Right hindlimb (tissue), 1 donor: ENCODE data around the gene CBARP.
A peak's percentile ranks its signal among the peaks of the same experiment; 100 is the strongest.

ENCODE experiments used
- DNase-seq: peaks from one replicate; pipeline ENCODE4 v3.0.0-alpha.2; 2018

Gene CBARP

DNA sequence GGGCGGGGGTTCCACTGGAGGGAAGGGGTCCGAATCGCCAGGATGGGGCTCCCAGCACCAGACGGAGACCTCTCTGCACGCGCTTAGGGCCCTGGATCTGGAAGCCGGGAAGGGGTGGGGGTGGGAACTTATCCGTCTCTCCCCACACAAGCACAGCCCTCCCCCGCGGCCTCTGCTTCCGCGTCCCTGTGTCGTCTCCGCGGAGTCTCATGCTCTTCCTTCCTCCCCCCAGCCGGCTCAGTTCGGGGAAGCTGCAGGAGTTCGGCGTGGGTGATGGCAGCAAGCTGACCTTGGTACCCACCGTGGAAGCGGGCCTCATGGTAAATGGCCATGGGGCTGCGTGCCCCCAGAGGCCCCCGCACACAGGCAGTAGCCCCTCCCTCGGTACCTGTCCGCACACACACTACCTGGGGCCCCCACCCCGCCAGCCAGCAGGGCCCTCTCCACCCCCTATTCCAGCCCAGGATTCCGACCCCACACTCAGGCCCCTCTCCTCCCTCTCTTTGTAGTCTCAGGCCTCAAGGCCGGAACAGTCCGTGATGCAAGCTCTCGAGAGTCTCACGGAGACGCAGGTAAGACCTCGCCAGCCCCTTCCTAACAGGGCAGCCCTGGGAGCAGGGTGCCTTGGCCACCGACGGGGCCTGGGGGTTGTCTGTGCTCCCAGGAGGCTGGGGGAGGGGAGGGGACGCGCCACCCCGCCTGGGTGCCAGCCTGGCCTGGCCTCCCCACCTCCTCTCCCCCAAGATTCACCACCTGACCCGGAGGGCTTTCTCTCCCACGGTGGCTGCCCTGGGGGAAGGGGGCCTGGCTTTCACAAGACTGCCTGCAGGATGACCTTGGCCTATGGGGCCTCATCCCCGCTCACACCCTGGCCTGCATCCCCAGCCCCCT, 13.8 kb upstream of the CBARP start:
- DNase-seq = peak; percentile 77

DNA sequence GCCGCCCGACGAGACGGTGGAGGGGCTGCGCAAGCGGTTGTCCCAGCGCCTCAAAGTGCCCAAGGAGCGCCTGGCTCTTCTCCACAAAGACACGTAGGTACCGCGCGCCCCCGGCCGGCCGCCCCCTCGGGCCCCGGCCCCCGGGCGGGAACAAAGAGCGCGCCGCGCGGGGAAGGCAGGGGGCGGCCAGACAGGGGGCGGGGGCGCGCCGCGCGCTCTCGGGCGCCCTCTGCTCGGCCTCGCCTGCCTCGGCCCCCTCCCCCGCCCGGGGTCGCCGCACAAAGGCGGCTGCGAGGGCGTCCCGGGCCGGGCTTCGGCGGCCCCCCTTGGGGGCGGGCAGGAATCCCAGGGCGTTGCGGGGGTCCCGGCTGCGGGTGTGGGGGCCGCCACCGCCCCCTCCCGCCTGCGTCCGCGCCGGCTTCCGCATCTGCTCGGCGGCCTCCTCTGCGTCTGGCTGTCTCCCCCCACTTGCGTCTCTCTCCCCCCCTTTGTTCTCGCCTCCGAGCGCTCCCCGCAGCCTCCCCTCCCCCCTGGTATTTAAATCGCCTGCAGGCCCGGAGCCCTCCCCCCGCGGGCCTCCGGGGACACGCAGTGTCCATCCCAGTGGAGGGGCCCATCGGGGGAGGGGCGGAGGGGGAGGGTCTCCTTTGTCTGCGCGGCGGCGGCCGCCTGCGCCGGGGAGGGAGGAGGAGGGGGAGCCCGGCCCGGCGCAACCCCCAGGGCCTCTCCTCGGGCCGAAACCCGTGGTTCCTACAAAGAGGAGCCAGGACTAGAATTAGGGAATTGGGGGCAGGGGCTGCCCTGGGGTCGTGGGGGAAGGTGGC, 12.8 kb upstream of the CBARP start:
- peak; percentile 72 for DNase-seq

DNA sequence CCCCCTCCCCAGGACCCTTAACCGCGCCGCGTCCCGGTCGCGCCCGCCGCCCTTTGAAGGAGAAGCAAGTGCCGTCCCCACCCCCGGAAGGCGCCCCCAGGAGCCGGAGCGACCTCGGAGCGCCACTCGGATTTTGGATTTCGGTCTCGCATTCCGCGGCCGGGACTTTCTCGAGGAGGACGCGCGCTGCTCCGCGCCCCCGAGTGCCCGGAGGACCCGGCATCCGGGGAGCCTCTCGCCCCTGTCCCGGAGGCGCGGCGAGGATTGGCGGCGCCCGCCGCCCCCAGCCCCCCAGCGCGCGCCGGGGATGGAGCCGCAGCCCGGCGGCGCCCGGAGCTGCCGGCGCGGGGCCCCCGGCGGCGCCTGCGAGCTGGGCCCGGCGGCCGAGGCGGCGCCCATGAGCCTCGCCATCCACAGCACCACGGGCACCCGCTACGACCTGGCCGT, 12.2 kb upstream of the CBARP start:
- DNase-seq = no peak

DNA sequence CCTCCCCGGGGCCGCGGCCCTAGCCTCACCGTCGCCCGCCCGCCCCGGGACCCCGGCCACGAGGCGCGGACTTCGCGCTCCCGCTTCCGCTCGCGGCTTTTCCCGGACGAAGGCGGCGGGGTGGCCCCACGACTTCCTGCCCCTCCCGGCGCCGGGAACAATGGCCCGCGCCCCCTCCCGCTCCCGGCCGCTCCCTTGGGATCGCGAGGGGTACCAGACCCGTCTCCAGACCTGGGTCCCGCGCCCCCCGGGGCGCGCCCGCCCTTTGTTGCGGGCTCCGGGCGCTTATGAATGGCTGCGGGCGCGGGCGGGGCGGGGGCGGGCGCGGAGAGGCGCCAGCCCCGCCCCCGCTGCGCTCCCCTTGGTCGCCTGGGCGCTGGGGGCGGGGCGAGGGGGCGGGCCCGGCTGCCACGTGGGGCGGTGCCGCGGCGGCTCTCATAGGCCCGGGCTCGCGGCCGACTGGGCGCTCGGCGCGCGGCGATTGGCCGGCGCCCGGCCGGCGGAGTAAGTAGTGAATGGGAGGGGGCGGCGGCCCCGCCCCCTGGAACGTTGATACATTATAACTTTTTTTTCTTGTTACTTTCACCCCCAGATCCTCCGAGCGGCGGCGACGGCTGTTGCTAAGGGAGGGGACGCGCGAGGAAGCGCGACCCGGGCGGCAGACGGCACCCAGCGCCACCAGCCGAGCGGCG, 11.6 kb upstream of the CBARP start:
- peak; percentile 97 for DNase-seq

DNA sequence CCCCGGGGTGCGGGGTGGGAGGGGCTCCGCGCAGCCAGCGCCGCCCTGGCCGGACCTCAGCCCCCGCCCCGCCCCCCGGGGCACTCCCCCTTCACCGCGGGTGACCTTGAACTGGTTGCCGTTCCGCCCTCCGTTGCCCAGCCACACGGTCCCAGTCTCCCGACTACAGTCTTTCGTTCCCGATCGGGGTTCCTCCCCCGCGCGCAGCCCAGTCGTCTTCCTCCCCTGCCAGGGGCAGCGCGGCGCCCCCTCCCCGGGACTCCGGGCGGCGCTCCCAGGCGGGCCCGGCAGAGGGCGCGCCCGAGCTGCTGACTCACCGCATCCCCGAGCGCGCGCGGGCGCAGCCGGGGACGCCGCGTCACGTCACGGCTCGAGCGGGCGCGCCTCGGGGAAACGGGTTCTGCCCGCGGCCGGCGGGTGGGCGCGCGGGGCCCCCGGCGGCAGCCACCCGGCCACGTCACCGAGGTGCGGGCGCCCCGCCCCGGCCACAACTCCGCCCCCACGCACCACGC, 11.0 kb upstream of the CBARP start:
- peak; percentile 91 for DNase-seq

DNA sequence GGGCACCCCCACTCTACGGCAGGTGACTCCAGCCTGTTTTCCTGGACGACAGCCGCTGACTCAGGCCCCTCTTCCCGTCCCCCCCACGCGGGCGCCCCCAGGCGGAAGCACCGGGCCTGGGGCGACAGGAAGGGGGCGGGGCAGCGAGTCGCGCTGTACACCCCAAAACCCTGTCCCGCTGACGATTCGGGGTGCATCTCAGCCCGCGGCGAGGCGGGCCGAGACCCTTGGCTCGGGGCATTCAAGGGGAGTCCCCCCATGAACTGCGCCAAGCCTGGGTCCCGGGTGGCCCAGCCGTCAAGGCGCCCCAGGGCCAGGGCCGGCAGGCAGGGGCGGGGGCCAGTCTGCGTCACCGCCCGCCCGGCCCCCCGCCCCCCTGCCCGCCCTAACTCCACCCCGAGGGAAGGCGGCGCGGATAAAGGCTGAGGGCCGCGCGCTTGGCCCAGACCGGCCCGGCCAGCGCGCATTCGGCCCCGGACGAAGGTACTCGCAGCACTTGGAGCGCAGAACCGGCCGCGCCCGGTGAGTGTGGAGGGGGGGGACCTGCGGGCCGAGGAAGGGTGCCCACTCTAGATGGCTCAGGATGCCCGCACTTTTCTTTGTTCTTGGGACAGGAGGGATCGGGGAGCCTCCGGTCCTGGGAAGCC, 10.5 kb upstream of the CBARP start, which contains the start of gene MIDN:
MIDN (plus strand) TSS at position 445 of the 647 bp plus-strand sequence. CDS start 1,714 bp downstream, outside the sequence.
- no peak for DNase-seq

DNA sequence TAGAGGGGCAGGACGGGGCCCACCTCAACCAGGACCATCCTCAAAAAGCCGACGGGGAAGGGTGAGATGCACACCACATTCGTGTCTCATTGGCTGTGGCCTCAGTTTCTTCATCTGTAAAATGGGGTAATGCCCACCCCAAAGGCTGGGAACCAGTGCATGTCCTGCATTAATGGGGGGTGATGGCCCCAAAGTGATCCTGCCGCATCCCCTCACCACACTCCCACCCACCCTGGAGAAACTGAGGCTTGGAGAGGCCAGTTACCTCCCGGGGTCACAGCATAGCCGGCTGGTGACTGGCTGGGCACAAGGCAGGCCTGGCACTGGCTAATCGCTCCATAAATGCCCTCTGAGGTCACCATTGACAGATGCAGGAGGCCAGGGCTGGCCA, 9.9 kb upstream of the CBARP start:
- DNase-seq = peak; percentile 80

DNA sequence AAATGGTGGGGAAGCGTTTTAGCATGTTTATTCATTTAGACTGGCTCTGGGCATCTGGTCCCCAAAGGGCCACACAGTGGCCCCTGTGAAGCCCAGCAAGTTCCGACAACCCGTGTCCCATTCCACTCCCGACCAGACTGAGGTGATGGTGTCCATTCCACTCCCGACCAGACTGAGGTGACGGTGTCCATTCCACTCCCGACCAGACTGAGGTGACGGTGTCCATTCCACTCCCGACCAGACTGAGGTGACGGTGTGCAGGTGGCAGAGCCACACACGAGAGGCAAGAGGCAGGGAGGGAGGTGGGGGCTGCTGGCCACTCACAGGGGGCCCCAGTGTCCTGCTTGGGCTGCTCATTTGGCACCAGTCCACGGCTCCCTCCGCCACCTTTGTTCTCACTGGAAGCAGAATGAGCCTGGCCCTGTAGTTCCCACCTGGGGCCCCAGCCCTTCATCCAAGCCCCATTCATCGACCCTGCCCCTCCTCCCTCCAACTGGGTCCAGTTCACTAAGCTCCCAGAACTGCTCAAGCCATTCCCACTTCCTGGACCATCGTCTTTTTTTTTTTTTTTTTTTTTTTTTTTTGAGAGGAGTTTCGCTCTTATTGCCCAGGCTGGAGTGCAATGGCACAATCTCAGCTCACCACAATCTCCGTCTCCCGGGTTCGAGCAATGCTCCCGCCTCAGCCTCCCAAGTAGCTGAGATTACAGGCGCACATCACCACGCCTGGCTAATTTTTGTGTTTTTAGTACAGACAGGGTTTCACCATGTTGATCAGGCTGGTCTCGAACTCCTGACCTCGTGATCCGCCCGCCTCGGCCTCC, 8.7 kb upstream of the CBARP start:
- DNase-seq = peak; percentile 56

DNA sequence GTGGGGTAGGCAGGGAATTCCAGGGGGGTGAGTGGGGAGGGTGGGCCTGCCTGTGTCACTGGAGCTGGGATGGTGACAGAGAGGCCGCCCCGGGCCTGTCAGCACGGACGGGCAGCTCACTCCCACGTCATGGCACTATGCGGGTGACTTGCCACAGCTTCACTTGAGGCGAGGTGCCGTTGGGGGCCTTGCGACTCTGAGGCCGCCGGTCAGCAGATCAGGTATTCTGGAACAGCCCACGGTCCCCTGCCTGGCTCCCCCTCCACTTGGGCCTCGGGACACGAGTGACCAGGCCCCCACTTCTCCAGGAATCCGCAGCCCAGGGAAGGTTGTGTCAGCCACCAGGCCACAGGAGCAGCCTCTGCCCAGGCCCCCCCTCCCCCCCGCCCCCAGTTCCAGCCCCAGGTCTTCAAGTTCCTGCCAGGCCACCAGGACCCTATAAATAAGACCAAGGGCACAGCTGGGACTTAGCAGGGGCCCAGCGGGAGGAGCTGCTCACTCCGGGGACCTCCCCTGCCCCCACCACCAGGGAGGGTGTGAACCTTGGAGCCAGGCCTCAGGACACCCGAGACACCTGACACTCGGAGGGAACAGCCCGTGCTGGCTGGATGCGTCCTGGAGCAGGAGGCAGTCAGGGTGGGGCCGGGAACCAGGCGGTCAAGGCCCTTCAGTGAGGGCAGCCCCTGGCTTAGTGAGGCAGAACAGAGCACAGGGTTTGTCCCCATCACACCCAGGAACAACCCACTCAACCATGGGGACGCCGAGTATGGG, 7.9 kb upstream of the CBARP start:
- DNase-seq = peak; percentile 78

DNA sequence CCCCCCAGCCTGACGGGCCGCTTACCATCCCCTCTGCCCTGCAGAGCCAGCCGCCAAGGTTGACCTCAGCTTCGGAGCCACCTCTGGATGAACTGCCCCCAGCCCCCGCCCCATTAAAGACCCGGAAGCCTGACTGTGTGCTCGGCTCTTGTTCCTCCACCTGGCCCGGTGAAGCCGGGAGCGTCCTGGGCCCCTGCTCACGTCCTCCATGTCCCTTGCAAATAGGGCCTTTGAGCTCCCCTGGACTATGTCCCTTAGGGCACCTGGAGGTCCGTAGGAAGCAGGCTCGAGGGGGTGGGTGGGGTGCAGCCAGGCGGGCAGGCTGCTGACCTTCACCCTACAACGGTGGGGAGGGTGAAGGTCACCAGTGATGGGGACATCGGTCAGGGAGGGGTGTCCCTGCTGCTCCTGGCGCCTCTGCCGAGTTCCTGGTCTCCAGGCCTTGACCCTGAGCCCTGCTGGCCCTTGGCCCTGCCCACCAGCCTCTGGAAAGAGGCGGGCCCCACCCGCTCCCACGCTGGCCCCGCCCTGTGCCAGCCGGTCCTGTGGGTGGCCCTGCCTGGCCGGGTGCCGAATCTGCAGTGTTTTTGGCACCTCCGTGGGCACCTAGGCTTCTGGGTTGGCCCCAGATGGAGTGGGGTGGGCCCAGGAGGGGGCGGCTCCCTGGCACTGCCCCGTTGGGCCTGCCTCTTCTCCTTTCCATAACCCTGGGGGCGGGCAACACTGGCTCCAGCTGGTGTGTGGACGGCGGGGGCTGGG, 7.1 kb upstream of the CBARP start:
- no peak for DNase-seq

DNA sequence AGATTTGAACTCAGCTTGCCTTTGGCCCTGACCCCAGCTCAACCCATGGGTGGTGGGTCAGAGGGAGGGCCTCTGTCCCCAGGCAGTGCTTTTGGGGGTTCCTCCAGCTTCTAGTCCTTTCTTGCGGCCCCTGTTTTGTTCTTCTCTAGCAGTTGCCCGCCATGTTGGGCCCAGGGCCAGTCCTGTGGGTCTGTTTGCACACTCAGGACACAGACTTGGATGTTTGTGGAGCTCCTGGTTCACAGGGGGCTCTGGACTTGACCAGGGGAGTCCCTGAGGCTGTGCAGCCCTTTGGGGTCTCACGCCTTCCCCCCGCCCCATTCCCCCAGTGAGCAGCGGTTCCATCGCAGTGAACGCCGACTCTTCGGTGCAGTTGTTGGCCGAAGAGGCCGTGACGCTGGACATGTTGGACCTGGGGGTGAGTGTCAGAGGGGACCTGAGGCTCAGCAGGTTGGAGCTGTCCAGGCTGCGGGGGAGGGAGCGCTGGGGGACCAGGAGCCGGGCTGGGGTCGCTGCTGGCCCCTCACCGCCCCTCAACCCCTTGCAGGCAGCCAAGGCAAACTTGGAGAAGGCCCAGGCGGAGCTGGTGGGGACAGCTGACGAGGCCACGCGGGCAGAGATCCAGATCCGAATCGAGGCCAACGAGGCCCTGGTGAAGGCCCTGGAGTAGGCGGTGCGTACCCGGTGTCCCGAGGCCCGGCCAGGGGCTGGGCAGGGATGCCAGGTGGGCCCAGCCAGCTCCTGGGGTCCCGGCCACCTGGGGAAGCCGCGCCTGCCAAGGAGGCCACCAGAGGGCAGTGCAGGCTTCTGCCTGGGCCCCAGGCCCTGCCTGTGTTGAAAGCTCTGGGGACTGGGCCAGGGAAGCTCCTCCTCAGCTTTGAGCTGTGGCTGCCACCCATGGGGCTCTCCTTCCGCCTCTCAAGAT, 6.2 kb upstream of the CBARP start:
- peak; percentile 87 for DNase-seq

DNA sequence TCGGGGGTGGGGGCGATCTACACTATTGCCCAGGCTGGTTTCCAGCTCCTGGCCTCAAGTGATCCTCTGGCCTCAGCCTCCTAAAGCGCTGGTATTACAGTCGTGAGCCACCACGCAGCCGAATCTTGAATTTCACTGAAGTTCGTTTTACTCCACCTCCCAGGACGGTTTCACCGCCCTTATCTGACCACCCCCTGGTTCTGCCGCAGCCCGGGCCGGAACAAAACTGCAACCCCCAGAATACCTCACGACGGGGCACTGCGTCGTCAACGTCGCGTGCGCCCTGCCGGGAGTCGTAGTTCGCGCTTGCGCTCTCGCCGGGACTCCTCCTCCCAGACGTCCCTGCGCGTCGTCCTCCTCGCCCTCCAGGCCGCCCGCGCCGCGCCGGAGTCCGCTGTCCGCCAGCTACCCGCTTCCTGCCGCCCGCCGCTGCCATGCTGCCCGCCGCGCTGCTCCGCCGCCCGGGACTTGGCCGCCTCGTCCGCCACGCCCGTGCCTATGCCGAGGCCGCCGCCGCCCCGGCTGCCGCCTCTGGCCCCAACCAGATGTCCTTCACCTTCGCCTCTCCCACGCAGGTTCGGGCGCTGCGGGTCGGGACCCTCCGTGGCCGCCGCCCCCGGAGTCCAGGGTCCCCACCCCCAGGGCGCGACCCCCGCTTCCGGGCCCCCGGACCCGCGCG, 3.8 kb upstream of the CBARP start, which contains the start of gene ATP5F1D:
ATP5F1D (plus strand) TSS at position 335 of the 679 bp plus-strand sequence; CDS start at position 435, 100 bp downstream.
- peak; percentile 95 for DNase-seq

DNA sequence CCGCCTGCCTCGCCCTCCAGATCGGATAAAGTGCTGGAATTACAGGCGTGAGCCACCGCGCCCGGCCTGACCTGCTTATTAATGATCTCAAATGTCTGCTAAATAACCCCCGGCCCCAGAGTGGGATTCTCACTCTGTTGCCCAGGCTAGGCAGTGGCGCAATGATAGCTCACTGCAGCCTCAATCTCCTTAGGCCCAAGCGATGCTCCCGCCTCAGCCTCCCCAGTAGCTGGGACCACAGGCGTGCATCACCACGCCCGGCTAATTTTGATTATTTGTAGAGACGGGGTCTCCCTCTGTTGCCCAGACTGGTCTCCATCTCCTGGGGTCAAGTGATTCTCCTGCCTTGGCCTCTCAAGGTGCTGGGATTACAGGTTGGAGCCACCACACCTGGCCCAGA, 3.1 kb upstream of the CBARP start:
- no peak for DNase-seq

DNA sequence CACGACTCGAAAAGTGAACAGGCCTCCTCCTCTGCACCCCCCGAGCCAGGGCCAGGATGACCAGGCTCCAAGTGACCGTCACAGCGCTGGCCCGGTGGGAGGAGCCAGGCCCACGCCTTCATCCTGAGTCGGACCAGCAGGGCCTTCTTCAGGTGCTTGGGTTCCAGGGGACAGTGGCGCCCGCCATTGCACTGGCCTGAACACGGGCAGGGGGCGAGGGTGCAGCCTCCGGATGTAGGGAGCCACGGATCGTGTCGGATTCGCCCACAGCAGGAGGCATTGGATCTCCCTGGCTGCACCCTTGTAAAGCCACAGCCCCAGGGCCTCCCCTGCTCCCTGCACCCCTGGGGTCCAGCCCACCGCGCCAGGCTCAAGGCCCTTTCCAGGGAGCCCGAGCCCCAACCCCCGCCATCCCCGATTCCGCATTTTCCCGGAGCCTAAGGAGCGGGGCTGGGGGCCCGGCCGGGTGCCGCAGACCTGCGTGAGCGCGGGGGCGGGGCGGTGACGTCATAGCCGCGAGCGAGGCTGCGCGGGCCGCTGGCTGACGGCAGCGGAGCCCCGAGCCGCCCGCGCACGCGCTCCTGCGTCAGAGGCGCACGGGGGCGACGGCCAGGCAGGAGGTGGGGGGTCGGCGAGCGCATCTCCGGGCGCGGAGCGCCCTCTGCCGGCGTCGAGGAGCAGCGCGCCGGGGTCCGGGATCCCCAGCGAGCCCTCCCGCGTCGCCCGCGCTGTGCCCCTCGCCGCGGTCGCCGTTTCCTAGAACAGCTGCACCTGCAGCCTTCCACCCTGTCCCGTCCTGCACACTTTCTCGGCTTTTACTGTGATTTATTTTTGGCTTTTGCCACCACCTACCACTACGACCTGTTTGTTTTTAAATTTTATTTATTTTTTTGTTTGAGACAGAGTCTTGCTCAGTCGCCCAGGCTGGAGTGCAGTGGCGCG, 2.3 kb upstream of the CBARP start:
- DNase-seq = peak; percentile 93

DNA sequence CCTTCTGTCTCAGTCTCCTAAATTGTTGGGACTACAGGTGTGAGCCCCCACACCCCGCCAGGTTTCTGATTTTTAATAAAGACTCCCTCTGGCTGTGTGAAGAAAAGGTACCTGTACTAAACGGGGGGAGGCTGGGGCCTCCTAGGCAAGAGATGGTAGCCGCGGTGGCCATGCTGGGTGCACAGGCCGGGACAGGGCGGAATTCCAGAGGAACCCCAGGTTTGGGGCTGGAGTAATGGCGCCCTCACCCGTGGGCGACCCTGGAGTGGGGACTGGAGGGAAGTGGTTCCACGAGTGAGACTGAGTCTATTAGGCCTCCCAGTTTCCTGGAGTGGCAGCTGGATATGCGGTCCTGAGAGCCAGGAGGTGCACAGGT, 1.6 kb upstream of the CBARP start:
- no peak for DNase-seq

DNA sequence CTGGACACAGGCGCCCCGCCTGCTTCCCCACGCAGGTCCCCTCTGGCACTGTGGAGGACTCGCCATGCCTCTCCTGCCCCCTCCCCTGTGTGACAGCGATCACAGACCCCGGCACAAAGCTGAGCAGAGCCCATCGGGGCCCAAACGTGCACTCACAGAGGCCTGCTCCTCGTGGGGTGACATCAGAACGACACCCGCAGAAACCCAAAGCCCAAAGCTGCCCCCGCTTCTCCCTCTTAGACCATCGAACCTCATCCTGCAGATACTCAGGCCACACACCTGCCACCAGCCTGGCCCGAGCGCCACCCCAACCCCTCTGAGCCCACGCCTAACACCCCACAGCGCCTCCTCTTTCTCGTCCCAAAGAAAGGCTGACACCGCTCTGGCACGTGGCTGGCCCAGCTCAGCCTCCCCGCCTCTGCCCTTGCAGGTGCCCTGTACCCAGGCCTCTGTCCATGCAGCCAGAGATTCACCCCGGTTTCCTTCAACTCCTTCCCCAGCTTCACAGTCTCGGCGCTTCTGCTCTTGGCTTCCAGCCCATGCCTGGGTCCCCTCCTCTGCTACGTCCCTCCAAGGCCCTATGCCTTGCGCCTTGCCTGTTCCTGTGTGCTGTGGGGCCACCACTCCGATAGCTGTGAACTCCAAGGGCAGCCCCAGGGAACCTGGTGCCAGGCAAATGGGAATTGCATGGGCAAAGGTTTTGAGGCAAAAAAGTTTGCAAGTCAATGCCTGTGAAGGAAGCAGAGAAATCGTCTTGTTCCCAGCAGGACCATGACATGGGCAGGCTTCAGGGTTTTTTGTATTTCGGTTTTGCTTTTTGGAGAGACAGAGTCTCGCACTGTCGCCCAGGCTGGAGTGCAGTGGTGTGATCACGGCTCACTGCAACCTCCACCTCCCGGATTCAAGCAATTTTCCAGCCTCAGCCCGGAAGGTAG, 831 bp upstream of the CBARP start:
- DNase-seq = no peak
